K562 (cell line): ENCODE data around the gene TARS3. TPM values are rescaled to one million over a fixed set of nuclear protein-coding genes. Genes with fewer than 3 reads are reported as not detected.

Experiments used
- AFF4 ChIP-seq: sonication (generic); formaldehyde crosslinking; IDR thresholded peaks from 2 replicates; pipeline ENCODE4 v1.8.0; 2023; ENCODE audit warnings: mild to moderate bottlenecking, missing genetic modification reagents
- ARID1B ChIP-seq: fragments of 450-650 bp; IDR thresholded peaks from 2 replicates; pipeline ENCODE4 v1.6.1; 2016; ENCODE audit warnings: antibody characterized with exemption, mild to moderate bottlenecking, inconsistent platforms
- CBFB ChIP-seq: sonication (generic); formaldehyde crosslinking; IDR thresholded peaks from 2 replicates; pipeline ENCODE4 v1.4.0; 2020; ENCODE audit warnings: mild to moderate bottlenecking, missing genetic modification reagents
- E2F4 ChIP-seq: sonication (generic); formaldehyde crosslinking; IDR thresholded peaks from 2 replicates; pipeline ENCODE4 v1.8.0; 2022; ENCODE audit warnings: mild to moderate bottlenecking, low read depth, missing genetic modification reagents
- JUNB ChIP-seq: fragments of 450-650 bp; formaldehyde crosslinking; conservative IDR thresholded peaks from 2 replicates; pipeline ENCODE4 v1.4.0; 2020; ENCODE audit warnings: mild to moderate bottlenecking
- LEF1 ChIP-seq: fragments of 450-650 bp; IDR thresholded peaks from 2 replicates; pipeline ENCODE4 v1.6.1; 2016; ENCODE audit warnings: mild to moderate bottlenecking
- MAFG ChIP-seq: fragments of 450-650 bp; conservative IDR thresholded peaks from 2 replicates; pipeline ENCODE4 v1.6.1; 2016; ENCODE audit warnings: missing genetic modification characterization, missing compliant biosample characterization
- MNT ChIP-seq, 2 experiments: fragments of 450-650 bp; conservative IDR thresholded peaks; 2 replicates each; pipeline ENCODE4 v1.6.1; 2017; ENCODE audit warnings: mild to moderate bottlenecking in 2 of 2, moderate library complexity in 2 of 2
- MXD1 ChIP-seq: fragments of 250-450 bp; sonication (Bioruptor Pico); IDR thresholded peaks from 2 replicates; pipeline ENCODE4 v1.8.0; 2021; ENCODE audit warnings: borderline replicate concordance, mild to moderate bottlenecking, moderate library complexity; ENCODE audit not compliant: poor library complexity, severe bottlenecking
- NCOR1 ChIP-seq: fragments of 450-650 bp; IDR thresholded peaks from 2 replicates; pipeline ENCODE4 v1.6.1; 2016; ENCODE audit warnings: mild to moderate bottlenecking, moderate library complexity
- NR3C1 ChIP-seq: sonication (generic); formaldehyde crosslinking; IDR thresholded peaks from 2 replicates; pipeline ENCODE4 v1.8.1; 2022; ENCODE audit warnings: missing genetic modification reagents
- PYGO2 ChIP-seq: fragments of 450-650 bp; IDR thresholded peaks from 2 replicates; pipeline ENCODE4 v1.6.1; 2016; ENCODE audit warnings: mild to moderate bottlenecking, missing genetic modification characterization, moderate library complexity, missing compliant biosample characterization
- SRSF7 ChIP-seq: fragments of 200-400 bp; formaldehyde crosslinking; optimal IDR thresholded peaks from 2 replicates; pipeline ENCODE3; 2017; ENCODE audit warnings: mild to moderate bottlenecking, low read depth, low read length
- TAF7 ChIP-seq: fragments of 450-650 bp; IDR thresholded peaks from 2 replicates; pipeline ENCODE4 v1.6.1; 2016; ENCODE audit warnings: missing genetic modification characterization, missing compliant biosample characterization
- ZBTB17 ChIP-seq: fragments of 450-650 bp; formaldehyde crosslinking; IDR thresholded peaks from 2 replicates; pipeline ENCODE4 v1.4.0; 2020; ENCODE audit warnings: mild to moderate bottlenecking
- ZFP1 ChIP-seq: fragments of 450-650 bp; formaldehyde crosslinking; IDR thresholded peaks from 2 replicates; pipeline ENCODE4 v1.4.0; 2020; ENCODE audit warnings: mild to moderate bottlenecking, mixed read lengths
- ZNF639 ChIP-seq, 2 experiments: fragments of 200-800 bp in 1 of 2; sonication (Bioruptor generic) in 1 of 2; sonication (generic) in 1 of 2; formaldehyde crosslinking in 1 of 2; IDR thresholded peaks in 1 of 2; conservative IDR thresholded peaks in 1 of 2; 2 replicates each; pipeline versions ENCODE4 v1.5.0 to v1.6.1; 2016 to 2020; ENCODE audit warnings: missing compliant biosample characterization in 1 of 2, missing genetic modification characterization in 1 of 2, missing genetic modification reagents in 1 of 2
- ZNF699 ChIP-seq: fragments of 250-450 bp; sonication (Bioruptor Pico); IDR thresholded peaks from 2 replicates; pipeline ENCODE4 v1.8.0; 2021; ENCODE audit warnings: mild to moderate bottlenecking, moderate library complexity; ENCODE audit not compliant: insufficient replicate concordance
- ZNF778 ChIP-seq: fragments of 450-650 bp; formaldehyde crosslinking; IDR thresholded peaks from 2 replicates; pipeline ENCODE4 v1.4.0; 2020; ENCODE audit warnings: mild to moderate bottlenecking, moderate library complexity
- polyA plus RNA-seq, 8 experiments: library from polyadenylated mRNA; depleted of rRNA in 4 of 8; stranded (reverse) in 5 of 8; unstranded in 3 of 8; fragments of >200 nt; fragmentation: Nextera tagmentation in 2 of 8; fragmentation: Illumina TruSeq in 1 of 8; extraction: Ambion mirVana in 2 of 8; extraction: Trizol in 1 of 8; gene quantifications; 2 replicates each; pipeline versions ENCODE4 v1.2.1 to v1.2.3, GENCODE V29; 2011 to 2014; ENCODE audit warnings: inconsistent platforms in 1 of 8, missing spikeins in 1 of 8
- total RNA-seq, 7 experiments: library from RNA; depleted of rRNA in 6 of 7; stranded (reverse); fragments of >200 nt in 6 of 7; fragmentation: Illumina TruSeq in 2 of 7; extraction: Trizol in 2 of 7; gene quantifications; 2 replicates each; pipeline versions ENCODE4 v1.2.1 to v1.2.3, GENCODE V29; 2011 to 2021; ENCODE audit warnings: low replicate concordance in 1 of 7

The TARS3 gene
- total and polyA plus RNA-seq, 9 of the 15 experiments (the other 6 are each of a cell fraction or from before 2014, with no cell fraction given), result 2.1 to 14.7 (median 9.8) TPM

- peak; percentile 75 to 91 for TF ChIP-seq MNT (conservative IDR thresholded peaks at IDR 0.05)
- peak; percentile 86 for TF ChIP-seq ZBTB17 (CRISPR knock-in tag)
- TF ChIP-seq ARID1B, result no peak
- TF ChIP-seq ZNF778 (CRISPR knock-in tag), result no peak
- no peak for TF ChIP-seq ZFP1 (CRISPR knock-in tag)
- no peak; the same call in 1 of the 2 replicates for TF ChIP-seq E2F4 (CRISPR knock-in tag)
- no peak for TF ChIP-seq CBFB
- TF ChIP-seq JUNB (CRISPR knock-in tag), result no peak
- no peak for TF ChIP-seq ZNF699 (CRISPR knock-in tag)
- TF ChIP-seq MAFG (tag), result no peak
- TF ChIP-seq LEF1, result no peak
- no peak for TF ChIP-seq PYGO2 (tag)
- TF ChIP-seq MXD1 (CRISPR knock-in tag), result peak; percentile 11
- peak; percentile 13; the same call in 1 of the 2 replicates for TF ChIP-seq NCOR1
- 0 out of 2 replicates have a peak, but pooled peaks have one; percentile 53 for TF ChIP-seq NR3C1 (CRISPR knock-in tag)
- TF ChIP-seq AFF4 (CRISPR knock-in tag), result peak; percentile 78; the same call in 1 of the 2 replicates
- no peak for TF ChIP-seq SRSF7
- no peak; the same call in 1 of the 2 replicates for TF ChIP-seq TAF7 (tag)
- TF ChIP-seq ZNF639 (CRISPR knock-in tag; conservative IDR thresholded peaks at IDR 0.05 in 1 of 2, IDR thresholded peaks at IDR 0.05 in 1 of 2), result peak in 1 of 2 experiments; percentile 94; a peak in 2 of 4 replicates
These were observed 72.0 kb downstream of the TARS3 start, which contains the start of gene TM2D3 (continued) for GRCh38 chr15:101652098-101652785.
